NCI-H1105 treated with DMSO at 0.1 percent for 48 hours (cell line): Measurements from ENCODE around the gene PDIK1L.
A peak's percentile ranks its signal among the peaks of the same experiment; 100 is the strongest.
"Not testable (repeated sequence)": the region's sequence is repeated elsewhere in the genome, so short reads cannot be mapped to it uniquely, and the experiment has no call there.

Experiments used
- DNase-seq: peaks from one replicate; lab custom pipeline; 2025; lab: John Stamatoyannopoulos, UW

The PDIK1L gene

GRCh38 chr1:26090893-26091292, 20.7 kb upstream of the PDIK1L start:
- no peak for DNase-seq

DNA sequence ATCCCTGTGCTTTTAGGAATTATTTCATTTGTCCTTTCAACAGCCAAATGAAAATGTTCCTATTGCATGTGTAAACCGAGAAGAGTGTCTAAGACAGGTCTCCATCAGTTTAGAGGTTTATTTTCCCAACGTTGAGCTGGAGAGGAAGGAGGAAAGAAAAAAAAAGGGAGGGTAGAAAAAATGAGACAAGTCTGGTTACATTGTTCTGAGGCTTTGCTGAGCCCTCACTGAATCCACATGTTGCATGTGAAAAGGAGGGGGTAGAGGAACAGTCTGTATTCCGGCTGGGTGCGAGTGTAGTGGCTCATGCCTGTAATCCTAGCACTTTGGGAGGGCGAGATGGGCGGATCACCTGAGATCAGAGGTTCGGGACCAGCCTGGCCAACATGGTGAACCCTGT, 19.2 kb upstream of the PDIK1L start:
- no peak for DNase-seq

- DNase-seq: not testable (repeated sequence)
These were observed 18.1 kb upstream of the PDIK1L start for GRCh38 chr1:26093569-26093968.

DNA sequence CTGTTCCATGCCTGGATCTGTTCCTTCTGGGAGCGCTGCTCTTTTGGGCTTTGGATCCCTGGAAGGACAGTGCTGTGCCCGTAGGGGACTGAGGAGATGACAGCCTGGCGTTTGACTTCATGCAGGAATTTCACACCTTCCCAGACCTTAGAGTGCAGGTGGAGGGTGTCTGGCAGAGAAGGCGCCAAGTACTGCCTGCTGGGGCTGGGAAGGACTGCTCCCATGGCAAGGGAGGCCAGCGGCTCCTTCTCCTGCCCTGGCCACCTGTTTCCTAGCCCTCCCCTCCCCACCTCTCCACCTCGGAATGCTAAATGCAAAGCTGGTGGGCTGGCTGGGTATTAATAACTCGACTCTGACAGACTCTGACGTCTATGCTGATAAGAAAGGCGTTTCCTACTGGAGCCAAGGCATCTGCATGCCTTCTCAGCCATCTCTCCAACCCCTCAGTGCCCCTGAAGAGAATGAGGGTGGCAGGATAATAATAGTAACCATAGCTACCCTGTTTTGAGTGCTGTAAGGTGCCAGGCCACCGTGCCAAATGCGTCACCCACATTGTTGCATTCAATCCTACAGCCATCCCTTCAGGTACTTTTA, 17.5 kb upstream of the PDIK1L start:
- DNase-seq: peak; percentile 5

DNA sequence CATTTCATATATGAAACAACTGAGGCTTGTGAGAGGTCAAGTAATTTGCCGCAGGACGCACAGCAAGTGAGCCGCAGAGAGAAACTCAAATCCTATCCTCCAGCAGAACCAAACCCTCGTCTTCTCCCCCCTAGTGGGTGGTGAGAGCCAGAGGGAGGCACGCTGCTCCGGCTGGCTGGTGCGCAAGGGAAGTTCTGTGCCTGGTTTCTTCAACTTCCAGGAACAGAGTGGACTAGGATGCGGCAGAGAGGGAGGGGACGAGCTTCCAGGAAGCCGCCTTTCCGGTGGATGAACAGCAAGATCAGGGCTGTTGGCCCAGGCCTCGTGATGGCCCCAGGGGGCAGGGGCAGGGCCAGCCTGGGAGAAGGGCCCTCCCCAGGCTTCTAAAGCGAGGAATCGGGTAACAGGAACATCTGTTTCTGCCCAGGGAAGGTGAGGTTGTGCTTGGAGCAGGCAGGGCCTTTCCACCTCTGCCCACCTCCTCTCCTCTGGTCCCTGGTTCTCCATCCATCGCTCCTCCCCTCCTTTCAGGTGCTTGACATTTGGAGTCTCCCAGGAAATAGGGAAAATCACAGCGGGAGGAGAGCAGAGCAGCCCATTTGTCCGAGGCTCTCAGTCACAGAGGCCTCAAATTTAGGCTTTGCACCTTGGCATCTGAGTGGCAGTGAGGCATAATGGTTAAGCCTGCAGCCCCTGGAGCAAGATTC, 16.8 kb upstream of the PDIK1L start:
- no peak for DNase-seq

GRCh38 chr1:26096471-26096870, 15.2 kb upstream of the PDIK1L start:
- DNase-seq: no peak

DNA sequence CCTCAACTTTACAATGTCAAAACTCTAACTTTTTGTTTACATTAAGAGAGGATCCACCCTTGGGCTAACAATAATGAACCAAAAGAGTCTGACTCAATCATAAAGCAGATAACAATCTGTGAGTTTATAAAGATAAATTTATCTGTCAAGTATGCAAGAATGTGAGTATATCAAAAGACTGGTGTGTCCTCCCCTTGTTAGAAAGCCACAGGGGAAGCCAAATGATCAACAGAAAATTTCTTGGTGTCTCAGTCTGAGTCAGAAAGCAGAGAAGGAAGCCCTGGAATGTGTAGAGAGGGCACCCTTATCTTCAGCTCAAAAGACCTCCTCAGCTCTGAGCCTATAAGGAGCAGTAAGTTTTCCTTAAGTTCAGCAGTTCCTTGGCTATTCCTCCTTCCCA, 13.9 kb upstream of the PDIK1L start:
- no peak for DNase-seq

DNA sequence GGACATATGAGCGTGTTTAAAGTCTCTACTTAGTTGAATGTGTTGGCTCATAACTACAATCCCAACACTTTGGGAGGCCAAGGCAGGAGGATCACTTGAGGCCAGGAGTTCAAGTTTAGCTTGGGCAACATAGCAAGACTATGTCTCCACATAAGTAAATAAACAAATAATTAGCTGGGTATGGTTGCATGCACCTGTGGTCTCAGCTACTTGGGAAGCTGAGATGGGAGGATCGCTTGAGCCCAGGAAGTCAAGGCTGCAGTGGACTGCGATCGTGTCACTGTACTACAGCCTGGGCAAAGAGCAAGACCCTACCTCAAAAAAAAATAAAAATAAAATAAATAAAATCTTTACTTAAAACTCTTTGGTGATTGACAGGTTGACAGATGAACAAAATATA, 13.0 kb upstream of the PDIK1L start:
- no peak for DNase-seq

DNA sequence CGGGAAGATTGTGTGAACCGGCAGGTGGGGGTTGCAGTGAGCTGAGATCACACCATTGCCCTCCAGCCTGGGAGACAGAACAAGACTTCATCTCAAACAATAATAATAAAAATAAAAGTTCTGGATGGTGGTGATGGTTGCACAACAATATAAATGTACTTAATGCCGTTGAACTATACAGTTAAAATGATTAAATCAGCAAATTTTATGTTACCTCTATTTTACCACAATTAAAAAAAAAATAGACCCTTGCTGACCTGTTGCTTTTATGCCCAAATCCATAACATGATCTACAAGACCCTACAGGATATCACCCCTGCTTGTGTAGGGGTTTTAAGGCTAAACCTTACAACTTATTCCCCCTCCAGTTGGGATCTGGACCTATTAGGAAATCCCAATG, 11.8 kb upstream of the PDIK1L start:
- DNase-seq: no peak

DNA sequence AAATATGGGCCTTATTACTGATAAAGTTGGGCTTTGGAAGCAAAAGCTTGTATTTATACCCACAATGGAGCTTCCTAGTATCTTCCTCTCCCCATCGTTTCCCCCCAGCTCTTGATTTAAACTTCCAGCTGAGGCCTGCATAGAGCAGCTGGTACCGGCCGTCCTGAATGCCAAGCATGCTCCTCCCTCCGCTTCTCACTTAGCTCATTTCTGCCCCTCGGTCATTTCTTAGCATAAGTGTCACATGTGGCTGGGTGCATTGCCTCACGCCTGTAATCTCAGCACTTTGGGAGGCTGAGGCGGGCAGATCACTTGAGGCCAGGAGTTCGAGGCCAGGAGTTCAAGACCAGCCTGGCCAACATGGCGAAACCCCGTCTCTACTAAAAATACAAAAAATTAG, 11.4 kb upstream of the PDIK1L start:
- DNase-seq: not testable (repeated sequence)

GRCh38 chr1:26102119-26102518, 9.5 kb upstream of the PDIK1L start:
- DNase-seq: no peak

DNA sequence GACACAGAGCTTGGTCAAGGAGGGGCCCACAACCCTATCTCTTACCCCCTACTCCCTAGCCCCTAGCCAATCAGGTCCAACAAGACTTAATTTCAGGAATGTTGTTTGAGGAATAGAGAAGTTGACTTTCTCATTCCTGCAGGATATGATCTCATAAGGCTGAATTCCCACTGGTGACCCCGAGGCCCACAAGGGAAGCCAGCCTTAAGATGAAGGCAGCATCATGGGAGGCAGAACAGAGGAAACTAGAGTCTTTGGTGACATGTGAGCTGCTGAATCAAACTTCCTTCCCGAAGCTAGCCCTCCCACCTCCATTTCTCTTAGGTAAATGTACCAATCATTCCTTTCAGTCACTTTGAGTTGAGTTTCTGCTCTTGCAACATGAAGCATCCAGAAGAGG, 9.1 kb upstream of the PDIK1L start:
- no peak for DNase-seq

DNA sequence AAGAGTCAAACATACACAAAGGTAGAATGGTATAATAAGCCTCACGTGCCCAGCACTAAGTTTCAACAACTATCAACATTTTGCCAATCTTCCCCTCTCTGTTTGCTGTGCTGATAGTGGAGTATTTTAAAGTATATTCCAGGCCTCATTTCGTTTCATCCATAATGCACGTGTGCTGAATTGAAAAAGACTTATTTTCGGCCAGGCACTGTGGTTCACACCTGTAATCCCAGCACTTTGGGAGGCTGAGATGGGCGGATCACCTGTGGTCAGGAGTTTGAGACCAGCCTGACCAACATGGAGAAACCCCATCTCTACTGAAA, 6.4 kb upstream of the PDIK1L start:
- not testable (repeated sequence) for DNase-seq

DNA sequence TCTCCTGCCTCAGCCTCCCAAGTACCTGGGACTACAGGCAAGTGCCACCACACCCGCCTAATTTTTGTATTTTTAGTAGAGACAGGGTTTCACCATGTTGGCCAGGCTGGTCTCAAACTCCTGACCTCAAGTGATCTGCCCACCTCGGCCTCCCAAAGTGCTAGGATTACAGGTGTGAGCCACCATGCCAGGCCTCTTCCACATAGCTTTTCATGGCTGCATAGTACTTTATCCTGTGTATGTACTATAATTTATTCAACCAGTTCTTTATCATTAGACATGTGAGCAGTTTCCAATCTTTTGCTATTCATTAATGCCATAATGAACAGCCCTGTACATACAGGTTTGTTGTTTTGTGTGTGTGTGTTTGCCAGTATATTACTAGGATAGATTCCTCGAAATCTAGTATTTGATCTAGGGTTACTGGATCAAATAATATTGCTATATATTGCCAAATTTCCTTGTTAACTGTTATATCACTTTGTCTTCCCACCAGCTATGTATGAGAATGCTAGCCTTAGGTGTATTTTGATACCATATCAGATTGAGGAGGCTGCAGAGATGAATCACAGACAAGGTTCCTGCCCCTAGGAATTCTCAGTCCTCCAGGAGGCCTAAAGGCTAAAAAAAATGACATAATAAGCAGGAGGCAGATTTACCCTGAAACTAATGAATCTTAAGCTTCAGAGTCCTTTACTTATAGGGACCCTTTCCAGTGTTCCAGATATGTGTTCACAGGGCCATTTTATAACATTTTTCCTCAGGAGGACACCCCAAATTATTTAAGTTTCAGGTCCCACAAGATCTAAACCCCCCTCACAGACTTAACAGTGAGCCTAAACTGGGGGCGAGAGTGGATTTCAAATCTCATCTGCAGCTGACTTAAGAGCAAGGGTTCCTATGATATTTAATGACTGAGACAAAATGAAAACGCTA, 2.1 kb upstream of the PDIK1L start:
- DNase-seq: no peak

GRCh38 chr1:26110731-26111529, 694 bp upstream of the PDIK1L start:
- peak; percentile 81 for DNase-seq

GRCh38 chr1:26112407-26112775, 767 bp downstream of the PDIK1L start:
- DNase-seq: no peak

DNA sequence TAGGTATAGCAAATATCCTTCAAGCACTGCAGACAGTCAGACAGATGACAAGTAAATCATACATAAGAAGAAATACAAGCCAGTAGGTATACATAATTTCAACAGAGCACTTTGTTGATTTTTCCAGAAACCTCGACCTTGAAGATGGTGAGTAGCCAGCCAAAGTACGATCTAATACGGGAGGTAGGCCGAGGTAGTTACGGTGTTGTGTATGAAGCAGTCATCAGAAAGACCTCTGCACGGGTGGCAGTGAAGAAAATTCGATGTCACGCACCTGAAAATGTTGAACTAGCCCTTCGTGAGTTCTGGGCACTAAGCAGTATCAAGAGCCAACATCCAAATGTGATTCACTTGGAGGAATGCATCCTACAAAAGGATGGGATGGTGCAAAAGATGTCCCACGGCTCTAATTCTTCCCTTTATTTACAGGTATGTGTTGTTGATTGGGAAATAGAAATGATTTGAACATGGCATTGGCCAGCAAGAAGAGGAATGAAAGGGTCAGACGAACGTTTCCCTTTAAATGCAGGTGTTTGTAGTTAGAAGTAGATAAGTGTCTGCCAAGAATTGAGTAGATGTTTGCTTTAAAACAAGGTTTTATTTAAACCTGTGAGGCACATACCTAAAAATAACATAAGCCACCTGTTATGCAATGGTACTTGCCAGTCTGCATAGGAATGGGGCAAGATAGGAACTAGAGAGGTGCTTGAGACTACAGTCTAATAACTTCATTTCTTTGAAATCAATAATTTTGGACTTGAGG, 2.7 kb downstream of the PDIK1L start:
- no peak for DNase-seq

DNA sequence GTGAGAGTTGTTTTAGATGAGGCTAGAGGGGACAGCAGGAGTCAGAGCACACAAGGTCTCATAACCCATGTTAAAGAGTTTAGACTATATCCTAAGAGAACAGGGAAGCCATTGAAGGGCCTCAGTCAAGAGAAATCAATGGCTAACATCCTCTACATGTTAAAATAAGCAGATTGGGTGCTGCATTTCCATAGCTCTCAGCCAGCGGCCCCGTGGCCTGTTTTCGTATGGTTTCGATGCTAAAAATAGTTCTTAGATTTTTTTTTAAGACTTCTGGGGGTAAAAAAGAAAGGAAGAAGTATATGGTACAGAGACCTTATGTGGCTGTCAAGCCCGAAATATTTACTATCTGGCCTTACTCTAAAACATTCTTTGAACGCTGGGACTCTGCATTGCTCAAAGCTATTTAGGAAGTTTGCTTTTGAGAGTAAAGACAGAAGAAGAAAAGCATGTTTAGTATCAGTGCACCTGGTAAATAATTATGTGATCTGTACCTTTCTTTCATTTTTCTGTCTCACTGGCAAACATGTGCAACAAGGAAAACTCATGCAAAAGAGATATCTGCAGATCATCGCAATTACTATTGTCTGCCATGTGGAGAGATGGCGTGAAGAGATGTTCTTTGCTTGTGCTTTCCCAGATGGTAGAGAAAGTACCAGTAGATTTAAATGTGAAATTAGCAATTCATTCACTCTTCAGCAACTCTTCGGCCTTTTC, 8.4 kb downstream of the PDIK1L start:
- DNase-seq: no peak

GRCh38 chr1:26121854-26122773, 10.5 kb downstream of the PDIK1L start:
- no peak for DNase-seq
